GOT3 (cell line): ENCODE measurements around the gene SLC25A18.
"Not testable (repeated sequence)": the region's sequence is repeated elsewhere in the genome, so short reads cannot be mapped to it uniquely, and the experiment has no call there.

ENCODE experiments used
- DNase-seq: peaks from one replicate; lab custom pipeline; 2025; ENCODE audit warnings: mixed read lengths; lab: John Stamatoyannopoulos, UW

The SLC25A18 gene

DNA sequence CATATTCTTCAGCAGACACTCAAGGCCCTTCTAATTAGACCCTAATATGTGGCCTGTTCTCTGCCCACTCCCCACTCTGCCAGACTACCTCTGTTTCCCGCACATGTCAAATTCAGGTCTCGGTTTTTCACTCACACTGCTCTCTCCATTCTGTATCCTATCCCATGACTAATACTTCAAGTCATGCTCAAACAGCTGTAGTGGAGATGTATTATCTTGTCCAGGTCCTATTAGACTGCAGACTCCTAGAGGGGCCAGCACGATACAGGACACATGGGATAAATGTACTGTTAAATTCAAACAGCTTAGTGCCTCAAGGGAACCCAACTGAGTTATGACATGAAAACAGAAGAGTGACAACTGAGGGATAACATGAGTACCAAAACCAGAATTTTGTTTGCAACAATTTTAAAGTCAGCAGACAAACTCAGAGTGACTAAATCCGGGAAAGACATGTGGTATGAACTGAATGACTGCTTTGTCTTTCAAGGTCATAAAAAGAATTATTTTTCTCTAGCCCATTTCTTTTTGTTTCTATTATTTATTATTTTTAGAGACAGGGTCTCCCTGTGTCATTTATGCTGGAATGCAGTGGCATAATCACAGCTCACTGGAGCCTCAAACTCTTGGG is 44.7 kb downstream of the SLC25A18 start:
- DNase-seq: no peak

GRCh38 chr22:17612057-17612456 is 48.8 kb downstream of the SLC25A18 start:
- no peak for DNase-seq

- no peak for DNase-seq
These were observed 50.0 kb downstream of the SLC25A18 start for GRCh38 chr22:17613280-17613679.

DNA sequence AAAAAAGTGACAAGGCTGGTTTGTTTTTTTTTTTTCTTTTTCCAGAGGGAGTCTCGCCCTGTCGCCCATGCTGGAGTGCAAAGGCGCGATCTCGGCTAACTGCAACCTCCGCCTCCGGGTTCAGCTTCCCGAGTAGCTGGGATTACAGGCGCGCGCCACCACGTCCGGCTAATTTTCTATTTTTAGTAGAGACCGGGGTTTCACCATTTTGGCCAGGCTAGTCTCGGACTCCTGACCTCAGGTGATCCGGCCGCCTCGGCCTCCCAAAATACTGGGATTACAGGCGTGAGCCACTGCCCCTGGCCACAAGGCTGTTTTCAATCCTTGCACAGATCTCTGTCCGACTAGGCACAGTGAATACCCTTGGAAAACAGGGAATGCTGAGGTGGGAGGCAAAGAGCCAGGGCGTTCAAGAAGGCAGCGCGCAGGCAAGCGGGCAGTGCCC is 64.7 kb downstream of the SLC25A18 start:
- no peak for DNase-seq

DNA sequence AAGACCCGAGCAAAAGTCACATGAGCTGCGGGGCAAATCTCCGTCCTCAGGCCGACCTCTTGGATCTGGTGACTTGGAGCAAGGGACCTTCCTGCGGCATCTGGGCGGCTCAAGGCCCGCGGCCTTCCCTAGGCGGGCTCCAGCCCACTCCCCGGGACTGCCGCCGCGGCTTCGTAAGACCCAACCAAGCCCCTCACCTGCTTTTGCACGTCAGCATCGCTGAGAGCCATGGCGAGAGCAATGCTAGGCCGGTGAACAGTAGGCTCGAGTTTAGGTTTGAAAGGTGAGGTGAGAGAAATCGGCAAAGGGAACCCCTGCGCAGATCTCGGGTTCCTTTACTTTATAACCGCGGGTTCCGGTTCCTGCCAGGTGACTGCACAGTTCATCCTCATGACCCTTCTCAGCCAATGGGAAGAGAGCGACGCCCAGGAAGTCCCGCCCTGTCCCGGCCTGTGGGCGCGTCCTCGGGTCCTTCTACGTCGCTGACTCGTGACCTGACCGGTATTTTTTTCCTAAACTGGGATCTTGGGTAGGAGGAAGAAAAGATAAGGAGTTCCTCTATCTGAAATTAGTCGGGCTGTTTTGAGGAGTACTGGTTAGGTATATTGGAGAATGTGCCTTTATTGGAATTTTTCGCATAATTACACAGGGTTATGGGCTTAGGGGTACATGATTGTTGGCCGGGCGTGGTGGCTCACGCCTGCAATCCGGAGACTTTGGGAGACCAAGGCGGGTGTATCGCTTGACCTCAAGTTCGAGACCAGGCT is 65.3 kb downstream of the SLC25A18 start, which contains the start of gene ATP6V1E1:
Gene ATP6V1E1 (minus strand): TSS at position 344 of the 767 bp plus-strand sequence. CDS start 114 bp downstream, at position 230.
- DNase-seq: peak; percentile 78

GRCh38 chr22:17629173-17629489 is 65.8 kb downstream of the SLC25A18 start:
- no peak for DNase-seq

DNA sequence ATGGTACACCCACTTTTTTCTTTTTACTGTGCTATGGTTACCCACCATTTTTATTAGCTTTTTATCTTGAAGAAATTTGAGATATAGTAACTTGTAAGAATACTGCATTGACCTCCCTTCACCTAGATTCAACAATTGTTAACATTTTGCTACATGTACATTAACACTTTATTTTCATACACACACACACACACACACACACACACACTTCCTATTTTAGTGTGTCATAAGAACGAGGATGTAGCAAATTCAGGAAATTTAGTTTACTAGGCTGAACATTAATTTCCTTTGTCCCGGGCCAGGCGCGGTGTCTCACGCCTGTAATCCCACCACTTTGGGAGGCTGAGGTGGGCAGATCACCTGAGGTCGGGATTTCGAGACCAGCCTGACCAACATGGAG is 66.3 kb downstream of the SLC25A18 start:
- DNase-seq: no peak

DNA sequence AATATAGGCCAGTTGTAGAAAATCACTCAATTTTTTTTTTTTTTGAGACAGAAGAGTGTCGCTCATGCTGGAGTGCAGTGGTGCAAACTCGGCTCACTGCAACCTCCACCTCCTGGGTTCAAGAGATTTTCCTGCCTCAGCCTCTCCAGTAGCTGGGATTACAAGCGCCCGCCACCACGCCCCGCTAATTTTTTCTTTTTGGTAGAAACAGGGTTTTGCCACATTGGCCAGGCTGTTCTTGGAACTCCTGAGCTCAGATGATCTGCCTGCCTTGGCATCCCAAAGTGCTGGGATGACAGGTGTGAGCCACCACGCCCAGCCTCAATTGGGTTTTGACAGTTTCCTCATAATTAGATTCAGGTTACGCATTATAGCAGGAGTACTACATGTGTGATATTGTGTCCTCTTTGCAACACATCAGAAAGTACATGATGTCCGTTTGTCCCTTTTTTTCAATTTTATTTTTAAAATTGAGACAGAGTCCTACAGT is 67.8 kb downstream of the SLC25A18 start:
- DNase-seq: no peak

DNA sequence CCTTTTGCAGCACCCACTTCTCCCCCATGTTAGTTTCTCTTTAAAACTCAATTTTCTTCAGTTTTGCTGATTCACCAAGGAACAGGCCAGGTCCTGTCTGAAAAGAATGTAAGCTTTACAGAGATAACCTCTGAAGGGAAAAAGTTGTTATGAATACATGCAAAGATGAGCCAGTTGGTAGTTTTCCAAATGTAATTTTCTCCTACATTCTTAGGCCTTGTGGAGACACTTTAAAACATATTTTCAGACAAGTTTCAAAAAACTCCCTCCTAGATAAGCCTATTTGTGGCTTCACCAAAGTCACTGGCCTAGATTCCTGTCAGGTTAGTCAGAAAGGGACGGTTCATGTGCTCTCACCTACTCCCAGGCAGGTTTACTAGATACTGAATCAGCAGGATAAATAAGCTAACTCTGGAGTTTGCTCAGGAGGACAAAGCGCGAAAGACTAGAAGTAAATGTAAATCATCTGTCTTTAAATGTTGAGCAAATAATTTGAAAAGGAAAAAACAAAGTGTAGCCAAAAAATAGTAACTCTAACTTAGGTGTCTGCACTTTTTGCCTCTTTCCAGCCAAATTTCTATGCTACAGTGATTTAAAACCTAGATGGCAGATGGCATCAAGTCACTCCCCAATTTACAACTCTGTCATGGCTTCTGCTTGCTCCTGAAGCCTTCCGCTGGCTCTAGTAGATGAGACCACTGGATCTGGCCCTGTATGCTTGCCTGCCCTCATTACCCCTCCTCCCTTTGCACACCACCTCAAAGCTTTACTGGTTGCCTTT is 70.1 kb downstream of the SLC25A18 start:
- no peak for DNase-seq

DNA sequence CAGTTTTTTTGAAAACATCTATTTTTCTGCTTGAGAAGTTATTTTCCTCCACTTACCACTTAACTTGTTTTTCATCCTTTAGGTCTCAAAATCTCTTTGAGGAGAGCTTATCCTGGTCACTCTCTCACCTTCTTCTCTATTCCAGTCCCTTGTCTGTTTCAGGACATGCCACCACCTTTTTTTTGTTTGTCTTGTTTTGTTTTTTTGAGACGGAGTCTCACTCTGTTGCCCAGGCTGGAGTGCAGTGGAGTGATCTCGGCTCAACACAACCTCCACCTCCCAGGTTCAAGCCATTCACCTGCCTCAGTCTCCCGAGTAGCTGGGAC is 70.7 kb downstream of the SLC25A18 start:
- no peak for DNase-seq

- no peak for DNase-seq
These were observed 71.4 kb downstream of the SLC25A18 start for GRCh38 chr22:17634696-17635095.

- DNase-seq: not testable (repeated sequence)
These were observed 73.6 kb downstream of the SLC25A18 start for GRCh38 chr22:17636850-17637249.

DNA sequence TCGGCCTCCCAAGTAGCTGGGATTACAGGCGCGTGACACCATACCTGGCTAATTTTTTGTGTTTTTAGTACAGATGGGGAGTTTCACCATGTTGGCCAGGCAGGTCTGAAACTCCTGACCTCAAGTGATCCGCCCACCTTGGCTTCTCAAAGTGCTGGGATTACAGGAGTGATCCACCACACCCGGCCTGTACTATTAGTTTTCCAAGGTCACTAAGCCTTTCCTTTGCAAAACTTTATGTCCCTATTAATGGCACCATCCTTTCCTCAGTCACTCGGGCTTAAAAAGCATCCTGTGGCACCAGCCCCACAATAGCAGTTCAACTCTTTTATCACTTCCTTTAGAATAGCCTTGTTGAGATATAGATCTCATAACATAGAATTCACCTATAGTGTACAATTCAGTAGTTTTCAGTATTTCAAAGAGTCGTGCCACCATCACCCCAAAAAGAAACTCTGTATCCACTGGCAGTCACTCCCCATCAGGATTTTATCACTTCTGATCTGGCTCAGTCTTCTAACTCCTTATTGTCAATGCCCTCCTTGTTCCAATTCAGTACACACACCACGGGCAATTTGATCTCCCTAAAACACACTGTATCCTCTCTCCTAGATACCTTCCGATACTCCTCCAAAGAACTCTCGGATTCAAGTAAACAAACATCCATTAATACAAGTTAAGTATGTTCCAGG is 74.3 kb downstream of the SLC25A18 start:
- no peak for DNase-seq

DNA sequence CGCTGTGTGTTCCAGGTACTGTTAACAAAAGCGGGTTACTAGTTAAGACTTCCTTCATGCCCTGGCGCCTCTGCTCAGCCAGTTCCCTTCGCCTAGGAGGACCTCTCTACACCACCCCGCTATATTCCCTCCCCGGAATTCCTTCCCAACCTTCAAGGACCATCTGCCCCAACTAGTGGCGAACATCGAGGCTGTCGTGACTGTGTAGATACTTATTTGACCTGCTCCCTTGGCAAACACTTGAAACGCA is 74.8 kb downstream of the SLC25A18 start:
- DNase-seq: no peak

GRCh38 chr22:17638432-17639246 is 75.3 kb downstream of the SLC25A18 start, which contains the start of gene BCL2L13:
BCL2L13 (plus strand) TSS chr22:17638757; CDS start chr22:17655712, 16,955 bp downstream.
- peak; percentile 35 for DNase-seq

- DNase-seq: no peak
These were observed 76.0 kb downstream of the SLC25A18 start for GRCh38 chr22:17639247-17639741.
